IMR-90 (cell line): ENCODE results near the gene MSN. TPM values are rescaled to one million over a fixed set of nuclear protein-coding genes. Genes with fewer than 3 reads are reported as not detected.

ENCODE experiments used
- ATAC-seq: fragments of 200-7000 bp; cut with Tn5 transposase; 2 replicates; pipeline ENCODE4 v1.9.1; 2020; ENCODE audit warnings: low read depth, mild to moderate bottlenecking, moderate library complexity
- BruUV-seq: library from RNA; stranded (reverse); fragments of 400-500 nt; replicated peaks from 2 replicates; lab custom pipeline; 2021; lab: Mats Ljungman, UMichigan
- CTCF ChIA-PET: fragments of 300-600 bp; formaldehyde crosslinking; extraction: SDS; loops from one replicate; lab custom pipeline; 2021; ENCODE audit warnings: antibody characterized with exemption; lab: Yijun Ruan, JAX
- POLR2A ChIA-PET: fragments of 300-600 bp; sonication (Branson Sonifier 250); formaldehyde crosslinking; loops from one replicate; lab custom pipeline; 2022; ENCODE audit warnings: antibody characterized with exemption; ENCODE audit not compliant: unreplicated experiment; lab: Charles Lee
- DNase-seq: peaks from one replicate; pipeline ENCODE4 v3.0.0; 2013
- H2AFZ ChIP-seq: replicated peaks from 2 replicates; pipeline ENCODE3; 2013; ENCODE audit warnings: low read length, mild to moderate bottlenecking; ENCODE audit not compliant: poor library complexity
- H2AK5ac ChIP-seq: 2 replicates; pipeline ENCODE4 v1.6.1; 2013; ENCODE audit warnings: low read depth, low read length, inconsistent platforms
- H2AK9ac ChIP-seq: replicated peaks from 2 replicates; pipeline ENCODE3; 2013; ENCODE audit warnings: mild to moderate bottlenecking, low read depth, low read length, moderate library complexity; ENCODE audit not compliant: poor library complexity
- H2BK120ac ChIP-seq: 2 replicates; pipeline ENCODE4 v1.6.1; 2013; ENCODE audit warnings: low read depth, low read length, inconsistent platforms
- H2BK15ac ChIP-seq: 3 replicates; pipeline ENCODE4 v1.6.1; 2013; ENCODE audit warnings: low read depth, low read length, inconsistent platforms
- H2BK20ac ChIP-seq: 2 replicates; pipeline ENCODE4 v1.6.1; 2013; ENCODE audit warnings: low read depth, mild to moderate bottlenecking, inconsistent platforms, low read length, moderate library complexity
- H2BK5ac ChIP-seq: 2 replicates; pipeline ENCODE4 v1.6.1; 2013; ENCODE audit warnings: mild to moderate bottlenecking, low read depth, low read length, inconsistent platforms; ENCODE audit not compliant: poor library complexity, severe bottlenecking
- H3K14ac ChIP-seq: replicated peaks from 2 replicates; pipeline ENCODE4 v1.6.1; 2013; ENCODE audit warnings: low read depth, low read length, inconsistent platforms
- H3K18ac ChIP-seq: 2 replicates; pipeline ENCODE4 v1.6.1; 2013; ENCODE audit warnings: low read depth, low read length, control low read depth
- H3K23ac ChIP-seq: 2 replicates; pipeline ENCODE4 v1.6.1; 2013; ENCODE audit warnings: low read depth, low read length, inconsistent platforms
- H3K27ac ChIP-seq: 2 replicates; pipeline ENCODE4 v1.5.1; 2013; ENCODE audit warnings: mild to moderate bottlenecking, control low read depth, low read length; ENCODE audit not compliant: insufficient read depth
- H3K27me3 ChIP-seq: 2 replicates; pipeline ENCODE4 v1.6.1; 2013; ENCODE audit warnings: low read length; ENCODE audit not compliant: control insufficient read depth, insufficient read depth
- H3K36me3 ChIP-seq: 2 replicates; pipeline ENCODE4 v1.6.1; 2013; ENCODE audit warnings: low read length, mixed read lengths; ENCODE audit not compliant: control insufficient read depth, insufficient read depth
- H3K4ac ChIP-seq: 2 replicates; pipeline ENCODE4 v1.6.1; 2013; ENCODE audit warnings: low read depth, low read length, inconsistent platforms
- H3K4me1 ChIP-seq: 2 replicates; pipeline ENCODE4 v1.6.1; 2013; ENCODE audit warnings: low read length, mixed read lengths; ENCODE audit not compliant: control insufficient read depth, insufficient read depth
- H3K4me2 ChIP-seq: 2 replicates; pipeline ENCODE4 v1.6.1; 2013; ENCODE audit warnings: low read depth, mild to moderate bottlenecking, control low read depth, low read length, moderate library complexity
- H3K4me3 ChIP-seq: 2 replicates; pipeline ENCODE4 v1.5.1; 2013; ENCODE audit warnings: low read depth, mild to moderate bottlenecking, control low read depth, low read length, moderate library complexity; ENCODE audit not compliant: insufficient read depth
- H3K56ac ChIP-seq: 2 replicates; pipeline ENCODE4 v1.6.1; 2013; ENCODE audit warnings: low read length, inconsistent platforms; ENCODE audit not compliant: insufficient read depth; ENCODE audit errors: extremely low read depth
- H3K79me1 ChIP-seq, 2 experiments: 2 replicates each; pipeline ENCODE4 v1.6.1; 2013; ENCODE audit warnings: low read length in 2 of 2, inconsistent platforms in 1 of 2, low read depth in 1 of 2
- H3K9ac ChIP-seq: 2 replicates; pipeline ENCODE4 v1.6.1; 2013; ENCODE audit warnings: low read depth, low read length, control low read depth
- H3K9me1 ChIP-seq: 2 replicates; pipeline ENCODE4 v1.6.1; 2013; ENCODE audit warnings: low read length, inconsistent platforms; ENCODE audit not compliant: insufficient read depth
- H3K9me3 ChIP-seq: 2 replicates; pipeline ENCODE4 v1.6.1; 2013; ENCODE audit warnings: low read length; ENCODE audit not compliant: control insufficient read depth, insufficient read depth
- H4K20me1 ChIP-seq: 2 replicates; pipeline ENCODE4 v1.6.1; 2013; ENCODE audit warnings: low read length, inconsistent platforms; ENCODE audit not compliant: insufficient read depth
- H4K5ac ChIP-seq: 2 replicates; pipeline ENCODE4 v1.6.1; 2013; ENCODE audit warnings: mild to moderate bottlenecking, low read depth, low read length, control low read depth
- H4K8ac ChIP-seq, 2 experiments: 2 replicates each; pipeline ENCODE4 v1.6.1; 2013; ENCODE audit warnings: low read depth in 2 of 2, low read length in 2 of 2, control low read depth in 1 of 2, inconsistent platforms in 1 of 2
- H4K91ac ChIP-seq: 2 replicates; pipeline ENCODE4 v1.6.1; 2013; ENCODE audit warnings: low read depth, low read length, inconsistent platforms; ENCODE audit not compliant: insufficient read depth
- BHLHE40 ChIP-seq: fragments of 150-350 bp; IDR thresholded peaks from 2 replicates; pipeline ENCODE4 v1.6.1; 2016; ENCODE audit warnings: mild to moderate bottlenecking, low read depth, low read length
- CEBPB ChIP-seq: IDR thresholded peaks from 2 replicates; pipeline ENCODE4 v1.6.1; 2012; ENCODE audit warnings: low read depth, low read length, improper control_type of control experiment
- CHD1 ChIP-seq: IDR thresholded peaks from 2 replicates; pipeline ENCODE4 v1.6.1; 2012; ENCODE audit warnings: low read depth, low read length, improper control_type of control experiment
- CTCF ChIP-seq: conservative IDR thresholded peaks from 2 replicates; pipeline ENCODE4 v1.5.1; 2012; ENCODE audit warnings: mild to moderate bottlenecking, low read depth, low read length, improper control_type of control experiment
- ELK1 ChIP-seq: fragments of 150-350 bp; IDR thresholded peaks from 2 replicates; pipeline ENCODE4 v1.6.1; 2016; ENCODE audit warnings: low read depth, mild to moderate bottlenecking, low read length, moderate library complexity, borderline replicate concordance
- FOS ChIP-seq: fragments of 150-350 bp; IDR thresholded peaks from 2 replicates; pipeline ENCODE4 v1.6.1; 2016; ENCODE audit warnings: low read depth, low read length
- MAFK ChIP-seq: IDR thresholded peaks from 2 replicates; pipeline ENCODE4 v1.6.1; 2012; ENCODE audit warnings: low read depth, low read length, improper control_type of control experiment
- MAZ ChIP-seq: IDR thresholded peaks from 2 replicates; pipeline ENCODE4 v1.6.1; 2012; ENCODE audit warnings: low read depth, mild to moderate bottlenecking, low read length, improper control_type of control experiment, moderate library complexity, borderline replicate concordance
- MXI1 ChIP-seq: IDR thresholded peaks from 2 replicates; pipeline ENCODE4 v1.6.1; 2012; ENCODE audit warnings: low read depth, mild to moderate bottlenecking, low read length, moderate library complexity, borderline replicate concordance
- NFE2L2 ChIP-seq: fragments of 150-350 bp; IDR thresholded peaks from 2 replicates; pipeline ENCODE4 v1.6.1; 2016; ENCODE audit warnings: low read depth, mild to moderate bottlenecking, low read length
- POLR2A ChIP-seq: IDR thresholded peaks from 2 replicates; pipeline ENCODE4 v1.6.1; 2012; ENCODE audit warnings: mild to moderate bottlenecking, low read depth, low read length
- RAD21 ChIP-seq: IDR thresholded peaks from 2 replicates; pipeline ENCODE4 v1.6.1; 2012; ENCODE audit warnings: low read length, improper control_type of control experiment
- RCOR1 ChIP-seq: IDR thresholded peaks from 2 replicates; pipeline ENCODE4 v1.6.1; 2012; ENCODE audit warnings: mild to moderate bottlenecking, low read length, improper control_type of control experiment; ENCODE audit not compliant: insufficient replicate concordance
- RFX5 ChIP-seq: IDR thresholded peaks from 2 replicates; pipeline ENCODE4 v1.8.0; 2012; ENCODE audit warnings: low read depth, mild to moderate bottlenecking, low read length, moderate library complexity
- SMC3 ChIP-seq: fragments of 150-350 bp; IDR thresholded peaks from 2 replicates; pipeline ENCODE4 v1.6.1; 2016; ENCODE audit warnings: low read depth, mild to moderate bottlenecking, antibody characterized with exemption, low read length, moderate library complexity
- WGBS, 2 experiments: methylation state at CpG; one replicate each; pipeline versions ENCODE4 v1.1.5 to v1.1.7; 2013; ENCODE audit warnings: missing lambda C conversion rate in 2 of 2; ENCODE audit not compliant: insufficient read length in 1 of 2; ENCODE audit errors: extremely low coverage in 2 of 2; 5-methylcytosine and 5-hydroxymethylcytosine counted together
- dilution Hi-C: fragments of 300-500 bp; cut with HindIII; formaldehyde crosslinking; loops from one replicate; pipeline ENCODE4 v1.14.3; 2018; ENCODE audit warnings: low sequenced_read_pairs; ENCODE audit not compliant: unreplicated experiment
- in situ Hi-C: fragments of 300-500 bp; cut with MboI; formaldehyde crosslinking; loops from 3 replicates; pipeline ENCODE4 v1.14.3; 2019; ENCODE audit warnings: low sequenced_read_pairs, inconsistent platforms, mixed read lengths
- intact Hi-C: fragments of 100-400 bp; cut with micrococcal nuclease; formaldehyde crosslinking; loops from 2 replicates; pipeline ENCODE4 v1.10.0; 2022
- polyA plus RNA-seq, 3 experiments: library from polyadenylated mRNA; depleted of rRNA; stranded (reverse); fragments of >200 nt; gene quantifications; 2 replicates each; pipeline ENCODE4 v1.2.3, GENCODE V29; 2012; ENCODE audit warnings: low replicate concordance in 1 of 3
- total RNA-seq: library from RNA; depleted of rRNA; stranded (reverse); fragments of >200 nt; gene quantifications from 2 replicates; pipeline ENCODE4 v1.2.3, GENCODE V29; 2012
- TF ChIP-seq, protein P1 (sequence below): fragments of 150-350 bp; IDR thresholded peaks from 2 replicates; pipeline ENCODE4 v1.6.1; 2017; ENCODE audit warnings: mild to moderate bottlenecking, antibody characterized with exemption, low read length, low read depth

MSN gene
- total and polyA plus RNA-seq, 2 of the 4 experiments (the other 2 are of a cell fraction) = 422 to 619 TPM

GRCh38 chrX:65634732-65635131 lies 32.7 kb upstream of the MSN start:
- no peaks in the 10 kb centered on the region for H3K9me1 ChIP-seq
- H3K9ac ChIP-seq = no peak overlapping the region
- intact Hi-C loops = no loop called here
- H3K23ac ChIP-seq = no peak overlapping the region
- H3K9me3 ChIP-seq = no peaks in the 10 kb centered on the region
- ChIA-PET POLR2A (no interaction called here), CTCF (no interaction called here)
- H3K4ac ChIP-seq = no peak overlapping the region; the same call in 1 of the 2 replicates
- H2BK20ac ChIP-seq = no peak overlapping the region
- H3K4me1 ChIP-seq = no peaks in the 10 kb centered on the region
- TF ChIP-seq SMC3 (no peak), ELK1 (no peak), NFE2L2 (no peak), CEBPB (no peak), RFX5 (no peak), RCOR1 (no peak), RAD21 (no peak), FOS (no peak), MAFK (no peak), CTCF (no peak), MXI1 (no peak), MAZ (no peak), POLR2A (no peak), BHLHE40 (no peak), CHD1 (no peak)
- TF ChIP-seq, protein P1, sequence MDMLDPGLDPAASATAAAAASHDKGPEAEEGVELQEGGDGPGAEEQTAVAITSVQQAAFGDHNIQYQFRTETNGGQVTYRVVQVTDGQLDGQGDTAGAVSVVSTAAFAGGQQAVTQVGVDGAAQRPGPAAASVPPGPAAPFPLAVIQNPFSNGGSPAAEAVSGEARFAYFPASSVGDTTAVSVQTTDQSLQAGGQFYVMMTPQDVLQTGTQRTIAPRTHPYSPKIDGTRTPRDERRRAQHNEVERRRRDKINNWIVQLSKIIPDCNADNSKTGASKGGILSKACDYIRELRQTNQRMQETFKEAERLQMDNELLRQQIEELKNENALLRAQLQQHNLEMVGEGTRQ = no peak
- H2AK9ac ChIP-seq = no peak overlapping the region
- no peak overlapping the region for H2BK5ac ChIP-seq
- H3K56ac ChIP-seq = no peak overlapping the region
- no peak overlapping the region for H2BK120ac ChIP-seq
- H2AK5ac ChIP-seq = no peak overlapping the region
- no peak overlapping the region for H3K18ac ChIP-seq
- no peak for DNase-seq
- no peak overlapping the region for H3K14ac ChIP-seq
- H4K5ac ChIP-seq = no peak overlapping the region
- no peak overlapping the region for H3K4me2 ChIP-seq
- no CpG with 5 or more reads among the region's 4 CpGs for WGBS, 2 experiments
- H4K91ac ChIP-seq = no peak overlapping the region
- no peaks in the 10 kb centered on the region for H3K79me1 ChIP-seq
- no peak overlapping the region for H2BK15ac ChIP-seq
- dilution Hi-C loops = no loop called here
- no peak overlapping the region for H2AFZ ChIP-seq
- no peak overlapping the region for H4K8ac ChIP-seq
- ATAC-seq = no peak
- BruUV-seq = no TSS peak
- H3K36me3 ChIP-seq = no peaks in the 10 kb centered on the region
- H3K4me3 ChIP-seq = no peak overlapping the region
- H3K27ac ChIP-seq = no peak overlapping the region
- in situ Hi-C loops = no loop called here
- no peaks in the 10 kb centered on the region for H4K20me1 ChIP-seq
- no peaks in the 10 kb centered on the region for H3K27me3 ChIP-seq
